ENCODE measurements around the gene CEP78.

DNA sequence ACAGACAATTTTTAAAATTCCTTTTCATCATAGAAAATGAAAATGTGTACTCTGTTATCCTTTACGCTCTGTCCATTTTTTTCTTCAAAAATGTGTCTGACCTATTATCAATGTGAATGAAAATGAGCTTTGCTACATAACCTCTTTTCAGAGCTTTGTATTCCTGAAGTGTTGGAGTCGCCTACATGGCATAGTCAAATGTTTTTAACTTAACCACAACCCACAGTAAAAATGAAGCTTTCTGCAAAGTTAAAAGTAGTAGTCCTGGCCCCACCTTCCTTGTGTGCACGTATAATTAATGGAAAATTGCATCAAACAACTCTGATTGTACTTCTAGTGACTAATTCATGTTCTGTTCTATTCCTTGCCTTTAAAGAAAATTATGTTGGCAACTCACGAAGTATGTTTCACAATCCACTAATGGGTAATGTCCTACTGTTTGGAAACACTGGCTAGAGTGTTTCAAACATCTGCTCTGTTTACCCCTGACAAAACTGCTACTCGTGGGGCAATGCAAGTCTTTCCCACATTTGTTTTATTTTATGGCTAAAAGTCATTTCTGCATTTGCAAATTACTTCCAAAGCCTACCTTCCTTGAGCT lies 42.4 kb downstream of the CEP78 start:
- no peak for TF ChIP-seq CTCF (conservative IDR thresholded peaks at IDR 0.05; ENCODE audit: low read length)
- TF ChIP-seq EZH2phosphoT487 (IDR thresholded peaks at IDR 0.05; ENCODE audit: borderline replicate concordance), result no peak

All from Loucy (cell line).